GM19397 (cell line): ENCODE measurements around the gene ZNF264.
"Not testable (repeated sequence)": the region's sequence is repeated elsewhere in the genome, so short reads cannot be mapped to it uniquely, and the experiment has no call there.

Source experiments
- ATAC-seq: cut with Tn5 transposase; IDR thresholded peaks from one replicate; pipeline ENCODE4 v1.9.1; 2021; ENCODE audit warnings: mild to moderate bottlenecking, moderate library complexity; ENCODE audit not compliant: unreplicated experiment

The ZNF264 gene

GRCh38 chr19:57244513-57244912 is 53.2 kb downstream of the ZNF264 start:
- ATAC-seq, result no peak

DNA sequence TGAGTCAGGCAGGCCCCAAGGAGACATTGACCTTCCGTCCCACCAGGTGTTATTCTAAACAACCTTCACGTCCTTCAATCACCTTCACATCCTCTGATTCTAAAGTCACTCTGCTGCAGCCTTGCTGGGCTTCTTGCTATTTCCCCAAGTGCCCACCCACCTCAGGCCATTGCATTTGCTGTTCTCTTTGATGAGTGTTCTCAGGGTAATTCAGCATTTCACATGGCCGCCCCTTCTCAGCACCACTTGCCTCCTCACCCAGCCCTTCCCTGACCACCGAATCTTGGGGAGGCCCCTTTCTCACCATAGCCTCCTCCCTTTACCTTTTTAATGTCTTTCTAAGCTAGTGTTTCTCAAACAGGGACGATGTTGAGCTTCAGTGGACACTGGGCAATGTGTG is 53.8 kb downstream of the ZNF264 start:
- no peak for ATAC-seq

GRCh38 chr19:57245959-57246358 is 54.7 kb downstream of the ZNF264 start:
- ATAC-seq, result no peak

DNA sequence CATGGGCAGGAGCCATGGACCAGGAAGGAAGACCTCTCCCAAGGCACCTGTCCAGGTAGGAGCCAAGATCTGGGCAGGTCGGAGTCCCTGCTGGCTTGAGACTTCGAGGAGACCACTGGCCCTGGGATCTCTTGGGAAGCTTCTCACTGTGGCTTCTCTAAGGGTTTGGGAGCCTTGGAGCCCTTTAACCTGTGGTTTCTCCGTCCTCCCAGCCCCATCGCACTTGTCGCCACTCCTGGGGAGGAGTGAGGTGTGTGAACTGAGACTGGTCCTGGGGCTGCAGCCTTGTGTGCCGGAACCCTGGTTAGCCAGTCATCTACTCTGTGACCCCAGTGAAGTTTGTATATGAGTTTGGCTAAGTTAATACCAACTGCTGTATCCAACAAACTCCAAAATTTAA is 57.3 kb downstream of the ZNF264 start:
- no peak for ATAC-seq

- ATAC-seq, result no peak
These were observed 58.0 kb downstream of the ZNF264 start for GRCh38 chr19:57249329-57249728.

- ATAC-seq, result not testable (repeated sequence)
These were observed 62.5 kb downstream of the ZNF264 start for GRCh38 chr19:57253767-57254166.

- ATAC-seq, result no peak
These were observed 70.7 kb downstream of the ZNF264 start for GRCh38 chr19:57262044-57262443.

DNA sequence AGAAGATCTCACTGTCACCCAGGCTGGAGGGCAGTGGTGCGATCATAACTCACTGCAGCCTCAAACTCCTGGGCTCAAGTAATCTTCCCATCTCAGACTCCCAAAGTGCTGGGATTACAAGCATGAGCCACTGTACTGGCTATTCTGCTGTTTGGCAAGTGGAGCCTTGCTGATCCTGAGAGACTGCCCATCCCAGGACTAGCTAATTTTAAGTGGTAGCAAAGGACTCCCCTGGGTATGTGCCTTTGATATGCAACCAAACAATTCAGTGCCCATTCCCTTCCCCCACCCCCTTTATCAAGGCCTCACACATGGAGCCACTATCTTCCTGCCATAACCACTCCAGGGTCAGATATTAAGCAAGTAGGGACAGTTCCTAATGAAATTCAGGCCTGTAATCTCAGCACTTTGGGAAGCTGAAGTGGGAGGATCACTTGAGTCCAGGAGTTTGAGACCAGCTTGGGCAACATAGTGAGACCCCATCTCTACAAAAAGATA is 72.0 kb downstream of the ZNF264 start:
- no peak for ATAC-seq

- no peak for ATAC-seq
These were observed 76.0 kb downstream of the ZNF264 start for GRCh38 chr19:57267291-57267690.

DNA sequence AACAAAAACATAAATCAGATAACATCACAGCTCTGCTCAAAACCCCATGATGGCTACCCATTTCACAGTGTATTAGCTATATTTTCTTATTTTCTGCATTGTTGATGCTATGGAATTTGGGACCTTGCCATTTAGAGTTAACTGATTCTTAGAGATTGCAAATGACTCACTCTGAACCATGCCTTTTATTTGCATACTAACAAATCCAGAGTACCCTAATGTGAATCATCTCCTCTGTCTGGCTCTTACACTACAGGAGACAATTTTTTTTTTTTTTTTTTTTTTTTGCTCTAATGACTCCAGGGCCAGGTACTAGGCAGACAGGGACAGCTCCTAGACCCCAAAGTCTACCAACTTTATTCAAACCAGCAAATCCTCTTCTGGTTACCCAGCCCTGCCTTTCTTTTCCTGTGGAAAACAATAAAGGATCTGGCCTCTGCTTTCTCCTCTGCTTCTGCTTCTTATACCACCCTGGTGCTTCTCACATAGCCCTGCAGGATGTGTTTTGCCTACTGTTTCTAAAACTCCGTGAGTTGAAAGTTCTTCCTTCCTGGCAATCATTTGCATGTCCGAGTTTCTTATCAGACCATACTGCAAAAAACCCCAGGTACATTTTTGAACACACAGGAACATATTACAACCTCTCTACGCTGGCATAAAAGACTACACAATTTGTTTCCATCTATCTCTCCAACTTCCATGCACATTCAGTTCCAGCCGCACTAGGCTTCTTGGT is 78.4 kb downstream of the ZNF264 start:
- no peak for ATAC-seq

- no peak for ATAC-seq
These were observed 80.0 kb downstream of the ZNF264 start for GRCh38 chr19:57271280-57271679.
